Myocyte (in vitro differentiated cells): ENCODE data around the gene GAGE12E. TPM values are rescaled to one million over a fixed set of nuclear protein-coding genes. Genes with fewer than 3 reads are reported as not detected.
"Not testable (repeated sequence)": the region's sequence is repeated elsewhere in the genome, so short reads cannot be mapped to it uniquely, and the experiment has no call there.

ENCODE experiments used
- DNase-seq: peaks from one replicate; pipeline ENCODE4 v3.0.0-alpha.2; 2012; ENCODE audit warnings: low read depth
- polyA plus RNA-seq: library from polyadenylated mRNA; unstranded; fragments of >200 nt; gene quantifications from one replicate; pipeline ENCODE4 v1.2.1, GENCODE V29; 2012; ENCODE audit warnings: missing spikeins
- total RNA-seq: library from RNA; depleted of rRNA; stranded (reverse); fragments of >200 nt; gene quantifications from 2 replicates; pipeline ENCODE4 v1.2.3, GENCODE V29; 2014

GAGE12E gene, protein sequence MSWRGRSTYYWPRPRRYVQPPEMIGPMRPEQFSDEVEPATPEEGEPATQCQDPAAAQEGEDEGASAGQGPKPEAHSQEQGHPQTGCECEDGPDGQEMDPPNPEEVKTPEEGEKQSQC
- not detected in 2 replicates for total RNA-seq
- not detected for polyA plus RNA-seq

DNA sequence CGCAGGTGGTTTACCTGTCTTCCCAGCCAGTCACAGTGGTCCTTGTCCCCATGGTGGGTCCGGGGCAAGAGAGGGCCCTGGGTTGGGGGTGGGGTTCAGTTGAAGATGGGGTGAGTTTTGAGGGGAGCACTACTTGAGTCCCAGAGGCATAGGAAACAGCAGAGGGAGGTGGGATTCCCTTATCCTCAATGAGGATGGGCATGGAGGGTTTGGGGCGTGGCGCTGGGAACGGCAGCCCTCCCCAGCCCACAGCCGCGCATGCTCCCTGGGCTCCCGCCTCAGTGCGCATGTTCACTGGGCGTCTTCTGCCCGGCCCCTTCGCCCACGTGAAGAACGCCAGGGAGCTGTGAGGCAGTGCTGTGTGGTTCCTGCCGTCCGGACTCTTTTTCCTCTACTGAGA lies at the start of gene GAGE12E:
Gene GAGE12E, plus strand, starts transcription at position 301 of the 400 bp plus-strand sequence. CDS start 1,155 bp downstream, outside the sequence.
- not testable (repeated sequence) for DNase-seq

DNA sequence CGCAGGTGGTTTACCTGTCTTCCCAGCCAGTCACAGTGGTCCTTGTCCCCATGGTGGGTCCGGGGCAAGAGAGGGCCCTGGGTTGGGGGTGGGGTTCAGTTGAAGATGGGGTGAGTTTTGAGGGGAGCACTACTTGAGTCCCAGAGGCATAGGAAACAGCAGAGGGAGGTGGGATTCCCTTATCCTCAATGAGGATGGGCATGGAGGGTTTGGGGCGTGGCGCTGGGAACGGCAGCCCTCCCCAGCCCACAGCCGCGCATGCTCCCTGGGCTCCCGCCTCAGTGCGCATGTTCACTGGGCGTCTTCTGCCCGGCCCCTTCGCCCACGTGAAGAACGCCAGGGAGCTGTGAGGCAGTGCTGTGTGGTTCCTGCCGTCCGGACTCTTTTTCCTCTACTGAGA lies 19.2 kb upstream of the GAGE12E start, which contains the start of gene GAGE12C:
Gene GAGE12C, plus strand, starts transcription at position 301 of the 400 bp plus-strand sequence. CDS start 1,155 bp downstream, outside the sequence.
- DNase-seq: not testable (repeated sequence)

DNA sequence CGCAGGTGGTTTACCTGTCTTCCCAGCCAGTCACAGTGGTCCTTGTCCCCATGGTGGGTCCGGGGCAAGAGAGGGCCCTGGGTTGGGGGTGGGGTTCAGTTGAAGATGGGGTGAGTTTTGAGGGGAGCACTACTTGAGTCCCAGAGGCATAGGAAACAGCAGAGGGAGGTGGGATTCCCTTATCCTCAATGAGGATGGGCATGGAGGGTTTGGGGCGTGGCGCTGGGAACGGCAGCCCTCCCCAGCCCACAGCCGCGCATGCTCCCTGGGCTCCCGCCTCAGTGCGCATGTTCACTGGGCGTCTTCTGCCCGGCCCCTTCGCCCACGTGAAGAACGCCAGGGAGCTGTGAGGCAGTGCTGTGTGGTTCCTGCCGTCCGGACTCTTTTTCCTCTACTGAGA lies 9.7 kb upstream of the GAGE12E start, which contains the start of gene GAGE12D:
Gene GAGE12D, plus strand, starts transcription at position 301 of the 400 bp plus-strand sequence. CDS start 1,155 bp downstream, outside the sequence.
- not testable (repeated sequence) for DNase-seq

DNA sequence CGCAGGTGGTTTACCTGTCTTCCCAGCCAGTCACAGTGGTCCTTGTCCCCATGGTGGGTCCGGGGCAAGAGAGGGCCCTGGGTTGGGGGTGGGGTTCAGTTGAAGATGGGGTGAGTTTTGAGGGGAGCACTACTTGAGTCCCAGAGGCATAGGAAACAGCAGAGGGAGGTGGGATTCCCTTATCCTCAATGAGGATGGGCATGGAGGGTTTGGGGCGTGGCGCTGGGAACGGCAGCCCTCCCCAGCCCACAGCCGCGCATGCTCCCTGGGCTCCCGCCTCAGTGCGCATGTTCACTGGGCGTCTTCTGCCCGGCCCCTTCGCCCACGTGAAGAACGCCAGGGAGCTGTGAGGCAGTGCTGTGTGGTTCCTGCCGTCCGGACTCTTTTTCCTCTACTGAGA lies 9.5 kb downstream of the GAGE12E start, which contains the start of gene GAGE12F:
Gene GAGE12F, plus strand, starts transcription at position 301 of the 400 bp plus-strand sequence. CDS start 1,155 bp downstream, outside the sequence.
- DNase-seq: not testable (repeated sequence)

DNA sequence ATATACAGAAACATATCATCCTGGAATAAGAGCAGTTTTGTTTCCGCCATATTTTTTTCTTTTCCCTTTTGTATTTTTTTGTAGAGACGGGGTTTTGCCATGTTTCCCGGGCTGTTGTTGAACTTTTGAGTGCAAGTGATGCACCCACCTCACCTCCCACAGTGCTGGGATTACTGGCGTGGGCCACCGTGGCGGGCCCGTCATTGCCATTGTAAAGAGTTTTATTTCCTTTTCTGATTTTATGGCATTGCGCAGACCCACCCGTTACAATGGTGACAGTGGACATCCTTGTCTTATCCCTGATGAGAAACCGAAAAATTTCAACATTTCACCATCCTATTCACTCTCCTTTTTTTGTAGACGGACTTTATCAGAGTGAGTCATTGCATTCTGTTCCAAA lies 17.6 kb downstream of the GAGE12E start:
- DNase-seq: not testable (repeated sequence)

DNA sequence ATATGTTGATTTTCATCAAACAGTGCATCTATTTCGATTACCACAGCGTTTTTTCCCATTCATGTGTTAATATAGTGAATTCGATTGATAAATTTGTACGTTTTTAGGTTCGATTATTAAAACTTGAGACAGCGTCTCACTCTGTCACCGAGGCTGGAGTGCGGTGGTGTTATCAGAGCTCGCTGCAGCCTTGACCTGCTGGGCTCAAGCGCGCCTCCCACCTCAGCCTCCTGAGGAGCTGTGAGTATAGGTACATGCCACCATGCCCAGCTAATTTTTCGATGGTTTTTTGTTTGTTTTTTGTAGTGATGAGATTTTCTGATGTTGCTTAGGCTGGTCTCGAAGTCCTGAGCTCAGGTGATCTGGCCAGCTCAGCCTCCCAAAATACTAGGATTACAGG lies 18.1 kb downstream of the GAGE12E start:
- DNase-seq: not testable (repeated sequence)

DNA sequence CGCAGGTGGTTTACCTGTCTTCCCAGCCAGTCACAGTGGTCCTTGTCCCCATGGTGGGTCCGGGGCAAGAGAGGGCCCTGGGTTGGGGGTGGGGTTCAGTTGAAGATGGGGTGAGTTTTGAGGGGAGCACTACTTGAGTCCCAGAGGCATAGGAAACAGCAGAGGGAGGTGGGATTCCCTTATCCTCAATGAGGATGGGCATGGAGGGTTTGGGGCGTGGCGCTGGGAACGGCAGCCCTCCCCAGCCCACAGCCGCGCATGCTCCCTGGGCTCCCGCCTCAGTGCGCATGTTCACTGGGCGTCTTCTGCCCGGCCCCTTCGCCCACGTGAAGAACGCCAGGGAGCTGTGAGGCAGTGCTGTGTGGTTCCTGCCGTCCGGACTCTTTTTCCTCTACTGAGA lies 19.0 kb downstream of the GAGE12E start, which contains the start of gene GAGE12G:
Gene GAGE12G, plus strand, starts transcription at position 301 of the 400 bp plus-strand sequence. CDS start 1,155 bp downstream, outside the sequence.
- DNase-seq: not testable (repeated sequence)

DNA sequence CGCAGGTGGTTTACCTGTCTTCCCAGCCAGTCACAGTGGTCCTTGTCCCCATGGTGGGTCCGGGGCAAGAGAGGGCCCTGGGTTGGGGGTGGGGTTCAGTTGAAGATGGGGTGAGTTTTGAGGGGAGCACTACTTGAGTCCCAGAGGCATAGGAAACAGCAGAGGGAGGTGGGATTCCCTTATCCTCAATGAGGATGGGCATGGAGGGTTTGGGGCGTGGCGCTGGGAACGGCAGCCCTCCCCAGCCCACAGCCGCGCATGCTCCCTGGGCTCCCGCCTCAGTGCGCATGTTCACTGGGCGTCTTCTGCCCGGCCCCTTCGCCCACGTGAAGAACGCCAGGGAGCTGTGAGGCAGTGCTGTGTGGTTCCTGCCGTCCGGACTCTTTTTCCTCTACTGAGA lies 28.6 kb downstream of the GAGE12E start, which contains the start of gene GAGE12H:
Gene GAGE12H, plus strand, starts transcription at position 301 of the 400 bp plus-strand sequence. CDS start 1,155 bp downstream, outside the sequence.
- not testable (repeated sequence) for DNase-seq

DNA sequence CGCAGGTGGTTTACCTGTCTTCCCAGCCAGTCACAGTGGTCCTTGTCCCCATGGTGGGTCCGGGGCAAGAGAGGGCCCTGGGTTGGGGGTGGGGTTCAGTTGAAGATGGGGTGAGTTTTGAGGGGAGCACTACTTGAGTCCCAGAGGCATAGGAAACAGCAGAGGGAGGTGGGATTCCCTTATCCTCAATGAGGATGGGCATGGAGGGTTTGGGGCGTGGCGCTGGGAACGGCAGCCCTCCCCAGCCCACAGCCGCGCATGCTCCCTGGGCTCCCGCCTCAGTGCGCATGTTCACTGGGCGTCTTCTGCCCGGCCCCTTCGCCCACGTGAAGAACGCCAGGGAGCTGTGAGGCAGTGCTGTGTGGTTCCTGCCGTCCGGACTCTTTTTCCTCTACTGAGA lies 38.1 kb downstream of the GAGE12E start, which contains the start of gene GAGE2A:
Gene GAGE2A, plus strand, starts transcription at position 301 of the 400 bp plus-strand sequence. CDS start 1,155 bp downstream, outside the sequence.
- not testable (repeated sequence) for DNase-seq

DNA sequence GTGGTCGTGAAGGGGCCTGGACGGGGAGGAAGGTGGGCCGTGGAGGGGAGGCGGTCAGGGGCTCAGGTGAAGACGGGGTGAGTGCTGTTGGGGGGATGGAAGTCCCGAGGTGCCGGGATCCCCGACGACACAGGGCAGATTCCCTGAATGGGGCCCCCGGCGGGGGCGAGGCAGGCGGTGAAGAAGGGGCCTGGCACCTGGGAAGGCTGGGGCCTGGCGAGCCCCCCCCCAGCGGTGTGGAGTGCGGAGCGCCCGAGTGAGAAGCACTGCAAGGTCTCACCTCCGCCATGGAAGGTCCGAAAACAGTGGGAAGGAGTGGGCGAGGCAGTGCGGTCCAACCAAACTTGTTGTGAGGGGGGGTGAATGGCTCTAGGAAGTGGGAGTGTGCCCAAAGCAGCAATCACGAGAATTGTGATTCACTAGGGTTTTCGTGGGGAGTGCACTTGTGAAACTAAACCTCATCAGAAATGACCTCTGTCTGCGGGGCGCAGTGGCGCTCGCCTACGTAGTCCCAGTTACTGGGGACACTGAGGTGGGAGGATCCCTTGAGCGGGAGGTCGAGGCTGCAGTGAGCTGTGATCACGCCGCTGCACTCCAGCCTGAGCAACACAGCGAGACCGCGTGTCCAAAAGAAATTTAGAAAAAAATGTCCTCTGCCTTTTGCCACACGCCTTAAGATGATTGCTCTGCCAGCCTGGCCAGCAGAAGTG lies 38.8 kb downstream of the GAGE12E start:
- DNase-seq: not testable (repeated sequence)

DNA sequence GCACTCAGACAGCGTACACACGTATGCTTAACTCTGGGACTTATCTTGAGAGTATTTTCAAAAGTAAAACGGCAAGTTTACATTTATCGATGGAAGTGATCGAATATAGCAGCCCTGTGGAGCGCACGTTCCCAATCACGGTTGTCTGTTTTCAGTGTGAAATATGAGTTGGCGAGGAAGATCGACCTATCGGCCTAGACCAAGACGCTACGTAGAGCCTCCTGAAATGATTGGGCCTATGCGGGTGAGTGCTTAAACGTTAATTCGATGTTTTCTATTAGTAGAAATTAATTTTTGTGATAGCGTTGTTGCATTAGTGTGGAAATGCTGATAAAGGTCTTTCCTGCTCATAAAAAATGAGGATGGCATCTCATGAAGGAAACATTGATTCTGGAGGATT lies 39.4 kb downstream of the GAGE12E start:
- not testable (repeated sequence) for DNase-seq

DNA sequence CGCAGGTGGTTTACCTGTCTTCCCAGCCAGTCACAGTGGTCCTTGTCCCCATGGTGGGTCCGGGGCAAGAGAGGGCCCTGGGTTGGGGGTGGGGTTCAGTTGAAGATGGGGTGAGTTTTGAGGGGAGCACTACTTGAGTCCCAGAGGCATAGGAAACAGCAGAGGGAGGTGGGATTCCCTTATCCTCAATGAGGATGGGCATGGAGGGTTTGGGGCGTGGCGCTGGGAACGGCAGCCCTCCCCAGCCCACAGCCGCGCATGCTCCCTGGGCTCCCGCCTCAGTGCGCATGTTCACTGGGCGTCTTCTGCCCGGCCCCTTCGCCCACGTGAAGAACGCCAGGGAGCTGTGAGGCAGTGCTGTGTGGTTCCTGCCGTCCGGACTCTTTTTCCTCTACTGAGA lies 47.6 kb downstream of the GAGE12E start, which contains the start of gene GAGE1:
Gene GAGE1, plus strand, starts transcription at position 301 of the 400 bp plus-strand sequence. CDS start 1,155 bp downstream, outside the sequence.
- DNase-seq: not testable (repeated sequence)

Other genes starting within 250 kb of the GAGE12E start
- gene GAGE10, start 247.6 kb upstream of the GAGE12E start, total RNA-seq: not detected in 2 replicates
- gene GAGE12J, start 229.3 kb upstream of the GAGE12E start, total RNA-seq: not detected in 2 replicates
- gene GAGE13, start 219.7 kb upstream of the GAGE12E start, total RNA-seq: not detected in 2 replicates
- not detected in 2 replicates for gene GAGE12C, start 19.1 kb upstream of the GAGE12E start, total RNA-seq
- gene GAGE12D, start 9.6 kb upstream of the GAGE12E start, total RNA-seq: not detected in 2 replicates
- not detected in 2 replicates for gene GAGE12F, start 9.6 kb downstream of the GAGE12E start, total RNA-seq
- not detected in 2 replicates for gene GAGE12G, start 19.1 kb downstream of the GAGE12E start, total RNA-seq
- gene GAGE12H, start 28.7 kb downstream of the GAGE12E start, total RNA-seq: not detected in 2 replicates
- not detected in 2 replicates for gene GAGE2A, start 38.2 kb downstream of the GAGE12E start, total RNA-seq
- not detected in 2 replicates for gene GAGE1, start 47.7 kb downstream of the GAGE12E start, total RNA-seq
- gene PAGE1, start 144.7 kb downstream of the GAGE12E start, total RNA-seq: not detected in 2 replicates